ENCODE measurements around the gene ATG9A. TPM values are rescaled to one million over a fixed set of nuclear protein-coding genes. Genes with fewer than 3 reads are reported as not detected.

The ATG9A gene
- total RNA-seq, 3 donors from 2014 or later: 29.7 to 31.4 (median 31.4) TPM

- Mint-ChIP-seq H3K36me3 (ENCODE audit: insufficient read depth) (peaks cover 21% of the 10 kb centered on the region), H3K27me3 (ENCODE audit: low read depth) (no peaks in the 10 kb centered on the region), H3K9me3 (no peaks in the 10 kb centered on the region), H3K4me1 (ENCODE audit: low read depth) (peaks cover 47% of the 10 kb centered on the region), H3K4me3 (peak overlapping the region; percentile 89)
- DNase-seq: no peak
- no peak for ATAC-seq
These were observed 54.0 kb downstream of the ATG9A start for GRCh38 chr2:219175486-219175885.

- Mint-ChIP-seq H3K4me3 (peak overlapping the region; percentile 14), H3K4me1 (ENCODE audit: low read depth) (peaks cover 43% of the 10 kb centered on the region), H3K36me3 (ENCODE audit: insufficient read depth) (peaks cover 21% of the 10 kb centered on the region), H3K27me3 (ENCODE audit: low read depth) (no peaks in the 10 kb centered on the region), H3K9me3 (no peaks in the 10 kb centered on the region)
- DNase-seq: no peak
- no peak for ATAC-seq
These were observed 54.6 kb downstream of the ATG9A start for GRCh38 chr2:219174801-219175200.

- peaks cover 21% of the 10 kb centered on the region for H3K36me3 Mint-ChIP-seq (ENCODE audit: insufficient read depth)
- peak overlapping the region; percentile 57 for H3K4me3 Mint-ChIP-seq
- H3K4me1 Mint-ChIP-seq (ENCODE audit: low read depth): peaks cover 38% of the 10 kb centered on the region
- ATAC-seq (no peak), DNase-seq (no peak)
- H3K9me3 Mint-ChIP-seq: no peaks in the 10 kb centered on the region
- H3K27me3 Mint-ChIP-seq (ENCODE audit: low read depth): no peaks in the 10 kb centered on the region
These were observed 55.3 kb downstream of the ATG9A start for GRCh38 chr2:219174146-219174545.

GRCh38 chr2:219173176-219173575 lies 56.3 kb downstream of the ATG9A start:
- DNase-seq (no peak), ATAC-seq (no peak)
- no peaks in the 10 kb centered on the region for H3K27me3 Mint-ChIP-seq (ENCODE audit: low read depth)
- no peaks in the 10 kb centered on the region for H3K9me3 Mint-ChIP-seq
- H3K36me3 Mint-ChIP-seq (ENCODE audit: insufficient read depth): peaks cover 21% of the 10 kb centered on the region
- H3K4me3 Mint-ChIP-seq: no peak overlapping the region
- peaks cover 33% of the 10 kb centered on the region for H3K4me1 Mint-ChIP-seq (ENCODE audit: low read depth)

- no peak for DNase-seq
- peaks cover 31% of the 10 kb centered on the region for H3K4me1 Mint-ChIP-seq (ENCODE audit: low read depth)
- ATAC-seq: no peak
- no peaks in the 10 kb centered on the region for H3K27me3 Mint-ChIP-seq (ENCODE audit: low read depth)
- peaks cover 21% of the 10 kb centered on the region for H3K36me3 Mint-ChIP-seq (ENCODE audit: insufficient read depth)
- H3K9me3 Mint-ChIP-seq: no peaks in the 10 kb centered on the region
- H3K4me3 Mint-ChIP-seq: no peak overlapping the region
These were observed 56.9 kb downstream of the ATG9A start for GRCh38 chr2:219172231-219173154.

- Mint-ChIP-seq H3K9me3 (no peaks in the 10 kb centered on the region), H3K4me1 (ENCODE audit: low read depth) (peaks cover 26% of the 10 kb centered on the region), H3K36me3 (ENCODE audit: insufficient read depth) (peaks cover 23% of the 10 kb centered on the region), H3K4me3 (no peak overlapping the region), H3K27me3 (ENCODE audit: low read depth) (no peaks in the 10 kb centered on the region)
- peak; percentile 65 for ATAC-seq
- DNase-seq: no peak
These were observed 58.2 kb downstream of the ATG9A start for GRCh38 chr2:219171231-219171651.

- H3K27me3 Mint-ChIP-seq (ENCODE audit: low read depth): no peaks in the 10 kb centered on the region
- no peak within 1 kb of the TSS for H3K4me3 Mint-ChIP-seq
- no peak for ATAC-seq
- H3K9me3 Mint-ChIP-seq: no peaks in the 10 kb centered on the region
- H3K4me1 Mint-ChIP-seq (ENCODE audit: low read depth): peaks cover 16% of the 10 kb centered on the region
- no peak for DNase-seq
- peaks cover 25% of the 10 kb centered on the region for H3K36me3 Mint-ChIP-seq (ENCODE audit: insufficient read depth)
These were observed 59.3 kb downstream of the ATG9A start, which contains the start of gene SLC23A3 for GRCh38 chr2:219169930-219170654. Gene SLC23A3 (minus strand): TSS chr2:219170029. CDS start chr2:219169984, 45 bp downstream.

Other genes with a start within 250 kb of the ATG9A start
- gene FEV, start 244.5 kb downstream of the ATG9A start, total RNA-seq: not detected
- not detected for gene CRYBA2, start 236.2 kb downstream of the ATG9A start, total RNA-seq
- gene CFAP65, start 188.1 kb downstream of the ATG9A start, total RNA-seq: not detected
- gene IHH, start 168.7 kb downstream of the ATG9A start, total RNA-seq: under 1 TPM in 1 of 3 donors, not detected in 2; 0.28 TPM
- 10 to 100 TPM; 26.5 to 33.3 (median 30.1) TPM for gene NHEJ1, start 68.8 kb downstream of the ATG9A start, total RNA-seq
- under 1 TPM; 0.71 to 0.89 (median 0.84) TPM for gene SLC23A3, start 59.6 kb downstream of the ATG9A start, total RNA-seq
- gene CNPPD1, start 52.7 kb downstream of the ATG9A start, total RNA-seq: 10 to 100 TPM; 66.8 to 78.9 (median 72.7) TPM
- 10 to 100 TPM; 55.0 to 63.1 (median 62.7) TPM for gene RETREG2, start 51.4 kb downstream of the ATG9A start, total RNA-seq
- gene ZFAND2B, start 22.9 kb downstream of the ATG9A start, total RNA-seq: 10 to 100 TPM; 27.0 to 35.3 (median 31.7) TPM
- 10 to 100 TPM; 14.8 to 17.2 (median 15.4) TPM for gene ABCB6, start 10.7 kb downstream of the ATG9A start, total RNA-seq
- 10 to 100 TPM; 40.8 to 52.1 (median 45.5) TPM for gene ANKZF1, start 170 bp upstream of the ATG9A start, total RNA-seq
- 1 to 10 TPM; 2.3 to 3.2 (median 3.0) TPM for gene GLB1L, start 15.8 kb upstream of the ATG9A start, total RNA-seq
- gene STK16, start 15.8 kb upstream of the ATG9A start, total RNA-seq: 10 to 100 TPM; 19.1 to 21.3 (median 21.0) TPM
- gene TUBA4B, start 23.6 kb upstream of the ATG9A start, total RNA-seq: not detected
- gene TUBA4A, start 24.3 kb upstream of the ATG9A start, total RNA-seq: 100 to 1,000 TPM; 167 to 201 (median 190) TPM
- 10 to 100 TPM; 28.2 to 33.9 (median 30.9) TPM for gene DNAJB2, start 49.7 kb upstream of the ATG9A start, total RNA-seq
- under 1 TPM in 1 of 3 donors, not detected in 2; 0.19 TPM for gene PTPRN, start 79.8 kb upstream of the ATG9A start, total RNA-seq
- not detected for gene RESP18, start 103.1 kb upstream of the ATG9A start, total RNA-seq
- gene DNPEP, start 158.3 kb upstream of the ATG9A start, total RNA-seq: 100 to 1,000 TPM; 187 to 222 (median 221) TPM
- under 1 TPM; 0.49 to 0.61 (median 0.58) TPM for gene DES, start 188.7 kb upstream of the ATG9A start, total RNA-seq
- 1 to 10 TPM in 1 of 3 donors, under 1 TPM in 2; 0.74 to 2.1 (median 0.79) TPM for gene SPEG, start 205.2 kb upstream of the ATG9A start, total RNA-seq

Measured in activated T-cell treated with anti-CD3 and anti-CD28 coated beads, Interleukin-2, amount 50 U/mL, for 4 hours (primary cell).